Activated naive CD8-positive, alpha-beta T cell (primary cell): Measurements from ENCODE around the gene NSUN4.

Source experiments
- H3K27ac Mint-ChIP-seq: one replicate; pipeline ENCODE4 v1.8.0; 2021; ENCODE audit warnings: mixed read lengths
- H3K27me3 Mint-ChIP-seq: one replicate; pipeline ENCODE4 v1.8.0; 2021; ENCODE audit warnings: mixed read lengths
- H3K36me3 Mint-ChIP-seq: one replicate; pipeline ENCODE4 v1.8.0; 2021; ENCODE audit warnings: mixed read lengths
- H3K4me1 Mint-ChIP-seq: one replicate; pipeline ENCODE4 v1.8.0; 2021; ENCODE audit warnings: low read depth, mixed read lengths
- H3K4me3 Mint-ChIP-seq: one replicate; pipeline ENCODE4 v1.8.0; 2021; ENCODE audit warnings: mild to moderate bottlenecking, mixed read lengths
- H3K9me3 Mint-ChIP-seq: one replicate; pipeline ENCODE4 v1.8.0; 2021; ENCODE audit warnings: low read depth, mixed read lengths

Gene NSUN4

GRCh38 chr1:46340404-46341221 lies at the start of gene NSUN4:
Gene NSUN4 (plus strand): TSS chr1:46340807. CDS start chr1:46340827, 20 bp downstream.
- peaks cover 40% of the 10 kb centered on the region for H3K4me1 Mint-ChIP-seq
- H3K36me3 Mint-ChIP-seq, result peaks cover 4% of the 10 kb centered on the region
- H3K4me3 Mint-ChIP-seq, result peak within 1 kb of the TSS; percentile 100
- peak within 1 kb of the TSS; percentile 100 for H3K27ac Mint-ChIP-seq
- H3K9me3 Mint-ChIP-seq, result no peaks in the 10 kb centered on the region
- no peaks in the 10 kb centered on the region for H3K27me3 Mint-ChIP-seq

- H3K4me3 Mint-ChIP-seq, result no peak overlapping the region
- no peaks in the 10 kb centered on the region for H3K9me3 Mint-ChIP-seq
- H3K4me1 Mint-ChIP-seq, result peaks cover 1% of the 10 kb centered on the region
- no peak overlapping the region for H3K27ac Mint-ChIP-seq
- no peaks in the 10 kb centered on the region for H3K27me3 Mint-ChIP-seq
- H3K36me3 Mint-ChIP-seq, result peaks cover 3% of the 10 kb centered on the region
Measured at GRCh38 chr1:46295306-46295705, 45.3 kb upstream of the NSUN4 start.

DNA sequence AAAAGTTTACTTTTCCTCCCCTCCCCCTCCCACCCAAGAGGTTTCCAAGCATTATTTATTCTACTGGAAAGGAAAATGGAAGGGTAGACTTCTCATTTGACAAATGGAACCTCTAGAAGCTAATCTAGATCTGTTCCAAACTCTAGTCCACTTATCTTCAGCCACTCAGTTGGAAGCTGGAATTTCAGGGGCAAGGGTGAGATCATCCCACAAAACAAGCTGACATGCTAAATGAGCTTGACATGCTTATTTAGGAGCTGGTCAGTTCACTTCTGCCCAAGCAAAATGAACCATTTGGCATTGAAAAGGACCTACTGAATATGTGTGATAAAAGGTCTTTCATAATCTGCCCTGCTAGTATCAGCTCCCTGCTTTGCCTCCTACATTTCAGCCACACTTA lies 42.2 kb upstream of the NSUN4 start:
- Mint-ChIP-seq H3K9me3 (no peaks in the 10 kb centered on the region), H3K4me3 (no peak overlapping the region), H3K27me3 (no peaks in the 10 kb centered on the region), H3K4me1 (peaks cover 14% of the 10 kb centered on the region), H3K27ac (no peak overlapping the region), H3K36me3 (peaks cover 3% of the 10 kb centered on the region)

DNA sequence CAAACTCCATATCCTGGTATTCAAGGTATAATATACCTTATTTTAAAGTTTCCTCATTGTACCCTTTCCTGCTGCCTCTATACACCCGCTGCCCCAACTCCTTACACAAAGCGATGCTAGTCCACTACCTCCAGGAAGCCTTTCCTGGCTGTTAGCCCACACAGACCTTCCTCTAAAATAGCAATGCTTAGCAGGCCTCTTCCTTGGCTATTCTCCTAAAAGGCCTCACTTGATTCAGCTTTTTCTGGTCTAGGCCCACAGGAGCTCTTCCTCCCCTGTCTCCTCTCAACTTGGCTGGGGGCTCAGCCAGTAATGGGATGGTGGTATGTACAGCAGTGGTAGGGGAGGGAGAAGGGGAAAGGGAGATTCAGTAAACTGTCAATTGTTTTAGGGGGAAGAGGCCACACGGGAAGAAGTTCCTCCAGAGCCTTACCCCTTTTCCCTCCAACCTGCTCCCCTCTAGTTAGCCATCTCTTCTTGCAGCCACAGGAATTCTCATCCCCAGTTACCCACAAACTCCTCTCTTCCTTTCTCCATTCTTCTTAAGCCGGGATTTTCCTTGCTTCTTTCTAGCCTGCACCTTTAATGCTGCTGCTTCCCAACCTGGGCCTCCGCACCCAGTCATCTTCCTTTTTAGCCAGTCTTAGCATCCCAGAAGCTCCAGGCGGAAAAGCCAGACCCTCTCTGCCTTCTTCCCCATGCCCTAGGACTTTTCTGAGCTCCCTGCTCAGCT lies 39.8 kb upstream of the NSUN4 start:
- peak overlapping the region; percentile 58 for H3K27ac Mint-ChIP-seq
- peak overlapping the region; percentile 99 for H3K4me3 Mint-ChIP-seq
- H3K9me3 Mint-ChIP-seq, result no peaks in the 10 kb centered on the region
- no peaks in the 10 kb centered on the region for H3K27me3 Mint-ChIP-seq
- H3K4me1 Mint-ChIP-seq, result peaks cover 23% of the 10 kb centered on the region
- H3K36me3 Mint-ChIP-seq, result no peaks in the 10 kb centered on the region

DNA sequence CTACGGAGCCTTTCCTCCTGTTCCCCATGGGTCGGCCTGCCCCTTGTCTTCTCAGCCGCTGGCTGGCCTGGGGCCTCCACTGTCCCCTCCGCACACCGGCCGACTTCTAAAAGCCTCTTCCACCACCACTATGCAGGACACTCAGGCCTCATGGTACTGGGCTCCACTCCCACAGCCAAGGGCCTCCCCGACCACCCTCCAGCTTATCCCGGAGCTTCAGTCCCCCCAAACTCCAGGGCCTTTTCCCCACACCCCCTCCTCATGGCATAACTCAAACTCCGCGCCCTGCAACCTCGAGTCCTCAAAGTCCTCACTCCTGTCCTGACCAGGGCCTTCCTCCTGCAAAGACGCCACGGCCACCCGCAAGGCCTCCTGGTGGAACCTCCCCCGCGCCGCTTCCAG lies 39.2 kb upstream of the NSUN4 start:
- H3K4me3 Mint-ChIP-seq, result peak overlapping the region; percentile 99

DNA sequence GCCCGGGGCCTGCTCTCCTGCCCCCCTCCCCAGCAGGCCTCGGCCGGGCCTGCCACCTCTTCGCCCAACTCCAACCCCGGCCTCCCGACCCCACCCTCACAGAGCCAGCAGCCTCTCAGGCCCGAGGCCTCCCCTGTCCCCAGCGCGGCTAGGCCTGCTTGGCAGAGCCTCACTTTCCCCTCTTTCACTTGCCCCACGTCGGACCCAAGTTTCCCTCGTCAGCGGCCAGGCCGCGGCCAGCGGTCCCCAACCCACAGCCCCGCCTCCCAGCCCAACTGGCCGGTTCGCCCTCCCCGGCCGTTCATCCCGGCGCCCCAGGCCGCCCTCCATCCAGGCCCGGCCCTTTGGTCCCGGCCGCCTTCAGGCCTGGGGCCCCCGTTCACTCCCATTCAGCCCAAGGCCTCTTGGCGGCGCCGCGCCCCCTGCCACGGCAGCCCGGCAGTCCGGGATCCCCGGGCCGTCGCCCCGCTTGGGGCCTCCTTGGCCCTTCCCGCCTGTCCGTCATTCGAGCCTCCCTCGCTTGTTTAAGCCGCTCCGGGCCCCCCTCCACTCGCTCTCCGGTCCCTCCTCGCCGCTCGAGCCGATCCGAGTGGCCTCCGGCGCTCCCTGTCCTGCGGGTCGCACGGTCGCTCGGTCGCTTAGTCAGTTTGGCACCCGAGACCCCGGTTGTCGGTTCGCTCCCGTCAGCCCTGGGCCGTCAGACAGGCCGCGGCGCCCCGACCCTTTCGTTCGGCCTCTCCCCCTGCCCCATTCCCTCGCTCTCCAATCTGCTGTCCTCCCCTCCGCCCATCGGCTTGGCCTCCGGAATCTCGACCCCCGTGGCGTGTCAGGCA lies 38.6 kb upstream of the NSUN4 start:
- Mint-ChIP-seq H3K9me3 (no peaks in the 10 kb centered on the region), H3K36me3 (no peaks in the 10 kb centered on the region), H3K4me1 (peaks cover 27% of the 10 kb centered on the region)

More for the DNA sequence above, 39.2 kb upstream of the NSUN4 start:
- Mint-ChIP-seq H3K27me3 (no peaks in the 10 kb centered on the region), H3K27ac (peak overlapping the region; percentile 58), H3K4me1 (peaks cover 27% of the 10 kb centered on the region), H3K36me3 (no peaks in the 10 kb centered on the region), H3K9me3 (no peaks in the 10 kb centered on the region)

GRCh38 chr1:46302641-46303037 lies 38.0 kb upstream of the NSUN4 start:
- Mint-ChIP-seq H3K36me3 (no peaks in the 10 kb centered on the region), H3K9me3 (no peaks in the 10 kb centered on the region), H3K27me3 (no peaks in the 10 kb centered on the region), H3K4me3 (peak overlapping the region; percentile 99), H3K27ac (peak overlapping the region; percentile 86), H3K4me1 (peaks cover 33% of the 10 kb centered on the region)

More for the DNA sequence above, 38.6 kb upstream of the NSUN4 start:
- Mint-ChIP-seq H3K4me3 (peak overlapping the region; percentile 99), H3K27ac (peak overlapping the region; percentile 86), H3K27me3 (no peaks in the 10 kb centered on the region)

DNA sequence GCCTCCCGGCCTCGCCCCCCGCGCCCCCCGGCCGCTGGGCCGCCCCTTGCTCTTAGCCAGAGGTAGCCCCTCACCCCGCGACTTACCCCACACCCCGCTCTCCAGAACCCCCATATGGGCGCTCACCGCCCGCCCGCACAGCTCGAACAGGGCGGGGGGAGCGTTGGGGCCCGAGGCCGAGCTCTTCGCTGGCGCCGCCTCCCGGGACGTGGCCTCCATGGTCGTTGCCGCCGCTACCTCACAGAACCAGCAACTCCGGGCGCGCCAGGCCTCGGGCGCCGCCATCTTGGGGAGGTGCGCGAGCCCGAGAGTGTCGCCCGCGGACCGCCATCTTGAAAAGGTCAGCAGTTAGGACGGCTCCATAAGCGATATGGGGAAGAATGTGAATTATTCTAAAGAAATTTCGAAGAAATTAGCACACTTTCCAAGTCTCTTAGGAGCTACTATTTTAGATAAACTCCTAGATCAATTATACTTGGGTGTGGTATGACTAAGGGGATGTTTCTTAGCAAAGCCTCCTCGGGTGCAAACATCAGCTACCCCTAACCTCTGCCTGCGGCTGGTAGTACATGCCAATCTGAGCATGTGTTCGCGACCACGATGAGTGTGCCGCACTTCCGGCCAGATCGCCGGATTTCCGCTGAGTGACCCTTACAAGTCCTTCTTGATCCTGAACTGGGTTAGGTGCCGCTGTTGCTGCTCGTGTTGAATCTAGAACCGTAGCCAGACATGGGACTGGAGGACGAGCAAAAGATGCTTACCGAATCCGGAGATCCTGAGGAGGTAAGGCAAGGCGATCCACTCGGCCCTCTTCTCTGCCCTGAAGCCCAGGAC lies 37.4 kb upstream of the NSUN4 start, which contains the start of the genes LRRC41 and UQCRH:
Gene LRRC41 (minus strand): TSS at position 579 of the 834 bp plus-strand sequence. CDS start 294 bp downstream, at position 285.
Gene UQCRH (plus strand): TSS at position 661 of the 834 bp plus-strand sequence. CDS start 69 bp downstream, at position 730.
- Mint-ChIP-seq H3K4me1 (peaks cover 39% of the 10 kb centered on the region), H3K36me3 (no peaks in the 10 kb centered on the region), H3K4me3 (peak within 1 kb of the TSS; percentile 99), H3K27ac (peak within 1 kb of the TSS; percentile 98), H3K9me3 (no peaks in the 10 kb centered on the region), H3K27me3 (no peaks in the 10 kb centered on the region)

GRCh38 chr1:46303872-46304326 lies 36.7 kb upstream of the NSUN4 start:
- Mint-ChIP-seq H3K36me3 (no peaks in the 10 kb centered on the region), H3K9me3 (no peaks in the 10 kb centered on the region), H3K27ac (peak overlapping the region; percentile 98), H3K27me3 (no peaks in the 10 kb centered on the region), H3K4me1 (peaks cover 39% of the 10 kb centered on the region), H3K4me3 (peak overlapping the region; percentile 99)

- no peaks in the 10 kb centered on the region for H3K27me3 Mint-ChIP-seq
- H3K27ac Mint-ChIP-seq, result no peak overlapping the region
- H3K36me3 Mint-ChIP-seq, result peaks cover 3% of the 10 kb centered on the region
- peak overlapping the region; percentile 76 for H3K4me3 Mint-ChIP-seq
- no peaks in the 10 kb centered on the region for H3K9me3 Mint-ChIP-seq
- peaks cover 29% of the 10 kb centered on the region for H3K4me1 Mint-ChIP-seq
Measured at GRCh38 chr1:46306159-46306530, 34.5 kb upstream of the NSUN4 start.

DNA sequence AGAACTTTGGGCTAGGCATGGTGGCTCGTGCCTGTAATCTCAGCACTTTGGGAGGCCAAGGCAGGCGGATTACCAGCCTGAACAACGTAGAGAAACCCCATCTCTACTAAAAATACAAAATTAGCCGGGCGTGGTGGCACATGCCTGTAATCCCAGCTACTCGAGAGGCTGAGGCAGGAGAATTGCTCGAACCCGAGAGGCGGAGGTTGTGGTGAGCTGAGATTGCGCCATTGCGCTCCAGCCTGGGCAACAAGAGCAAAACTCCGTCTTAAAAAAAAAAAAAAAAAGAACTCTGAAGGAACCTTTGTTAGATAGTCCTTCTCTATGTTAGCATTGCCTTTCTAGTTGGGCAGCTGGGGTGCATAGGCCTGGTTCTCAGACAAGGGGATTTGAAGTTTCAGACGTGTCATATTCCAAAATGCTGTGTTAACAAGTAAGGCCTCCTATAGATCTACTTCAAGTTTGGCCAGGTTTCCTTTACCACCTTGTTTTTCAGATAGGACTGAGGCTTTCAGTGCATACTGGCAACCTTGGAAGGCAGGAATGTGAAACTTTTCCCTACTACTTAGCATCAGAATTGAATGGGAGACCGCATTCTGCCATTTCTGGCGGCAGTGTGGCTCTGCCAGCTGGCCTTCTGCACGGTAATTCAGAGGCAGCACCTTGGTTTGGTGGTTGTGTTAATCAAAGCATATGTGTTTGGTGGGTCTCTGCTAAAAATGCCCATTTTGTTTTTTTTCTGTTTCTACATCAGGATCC lies 31.0 kb upstream of the NSUN4 start:
- Mint-ChIP-seq H3K36me3 (peaks cover 7% of the 10 kb centered on the region), H3K27ac (no peak overlapping the region), H3K4me3 (no peak overlapping the region), H3K27me3 (no peaks in the 10 kb centered on the region), H3K9me3 (no peaks in the 10 kb centered on the region), H3K4me1 (peaks cover 20% of the 10 kb centered on the region)

GRCh38 chr1:46310321-46310720 lies 30.3 kb upstream of the NSUN4 start:
- no peaks in the 10 kb centered on the region for H3K9me3 Mint-ChIP-seq
- no peak overlapping the region for H3K4me3 Mint-ChIP-seq
- peaks cover 16% of the 10 kb centered on the region for H3K4me1 Mint-ChIP-seq
- H3K27ac Mint-ChIP-seq, result no peak overlapping the region
- no peaks in the 10 kb centered on the region for H3K27me3 Mint-ChIP-seq
- H3K36me3 Mint-ChIP-seq, result peaks cover 9% of the 10 kb centered on the region

- Mint-ChIP-seq H3K27me3 (no peaks in the 10 kb centered on the region), H3K4me1 (no peaks in the 10 kb centered on the region), H3K36me3 (peaks cover 9% of the 10 kb centered on the region), H3K27ac (no peak overlapping the region), H3K9me3 (no peaks in the 10 kb centered on the region), H3K4me3 (no peak overlapping the region)
Measured at GRCh38 chr1:46315669-46316403, 24.8 kb upstream of the NSUN4 start.
